ENCODE results near the gene PAEP.

Gene PAEP

DNA sequence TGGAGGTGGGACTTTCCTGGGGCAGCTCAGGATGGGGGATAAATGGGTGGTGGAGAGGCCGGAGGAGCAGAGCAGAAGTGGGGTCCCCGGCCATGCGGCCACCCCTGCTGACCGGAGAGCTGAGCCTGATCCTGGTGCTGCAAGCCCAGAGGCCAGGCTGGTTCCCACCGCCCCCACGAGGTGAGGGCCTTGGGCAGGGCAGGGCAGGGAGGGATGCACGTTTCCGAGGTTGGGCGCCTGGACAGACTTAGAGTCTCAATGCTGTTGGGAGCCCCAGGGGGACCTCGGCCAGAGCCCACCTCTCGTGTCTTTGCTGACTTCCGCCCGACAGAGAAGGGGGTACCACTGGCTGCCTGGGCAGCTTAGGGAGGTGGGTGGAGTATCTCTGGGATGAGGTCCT is 10.1 kb upstream of the PAEP start:
- no peak for DNase-seq

- DNase-seq, result no peak
Observed at GRCh38 chr9:135552021-135552697, 9.4 kb upstream of the PAEP start.

- no peak for DNase-seq
Observed at GRCh38 chr9:135552698-135553171, 8.8 kb upstream of the PAEP start.

DNA sequence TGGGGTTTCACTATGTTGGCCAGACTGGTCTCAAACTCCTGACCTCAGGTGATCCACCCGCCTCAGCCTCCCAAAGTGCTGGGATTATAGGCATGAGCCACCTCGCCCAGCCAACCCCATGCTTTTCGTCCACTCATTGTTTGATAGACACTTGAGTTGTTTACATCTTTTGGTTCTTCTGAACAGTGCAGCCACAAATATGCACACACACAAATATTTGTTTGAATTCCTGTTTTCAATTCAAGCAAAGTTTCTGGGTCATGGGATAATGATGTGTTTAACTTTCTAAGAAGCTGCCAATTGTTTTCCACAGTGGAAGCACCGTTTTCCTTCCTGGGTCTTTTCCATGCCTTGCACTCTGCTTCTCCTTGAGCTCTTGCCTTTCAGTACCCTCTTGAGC is 6.8 kb upstream of the PAEP start:
- DNase-seq, result no peak

DNA sequence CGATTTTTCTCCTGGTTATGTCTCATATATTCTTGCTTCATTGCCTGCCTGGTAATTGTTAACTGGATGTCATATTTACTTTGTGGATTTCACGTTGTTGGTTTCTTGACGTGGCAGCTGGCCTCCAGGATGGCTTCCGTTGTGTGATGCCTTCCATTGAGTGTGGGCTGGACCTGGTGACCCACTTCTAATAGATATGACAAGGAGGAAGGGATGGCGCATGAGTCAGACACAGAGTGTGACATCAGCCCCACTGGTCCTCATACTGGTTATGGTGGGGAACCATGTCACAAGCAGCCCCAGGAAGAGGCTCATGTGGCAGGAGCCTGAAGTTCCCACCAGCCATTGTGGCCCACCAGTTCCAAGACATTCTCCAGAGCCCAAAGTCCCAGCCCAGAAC is 6.4 kb upstream of the PAEP start:
- DNase-seq, result no peak

DNA sequence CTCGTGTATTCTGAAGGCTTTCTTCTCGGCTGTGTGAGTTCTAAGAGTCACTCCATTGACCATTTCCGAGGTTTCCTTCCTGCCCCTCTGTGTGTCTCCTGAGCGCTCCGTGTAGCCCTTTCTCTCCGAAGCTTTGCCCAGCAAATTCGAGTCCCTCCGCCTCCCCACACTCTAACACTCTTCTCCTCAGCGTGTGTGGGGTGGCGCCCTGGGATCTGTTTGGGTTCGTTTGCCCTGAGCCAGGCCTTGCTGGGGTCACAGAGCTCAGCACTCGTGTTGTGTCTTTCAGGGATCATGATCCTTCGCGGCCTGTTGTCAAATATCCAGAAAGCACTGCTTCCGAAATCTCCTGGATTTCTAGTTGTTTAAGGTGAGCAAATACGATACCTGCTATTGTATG is 5.6 kb upstream of the PAEP start:
- DNase-seq, result no peak

GRCh38 chr9:135559606-135560005 is 1.9 kb upstream of the PAEP start:
- DNase-seq, result no peak

- no peak for DNase-seq
Observed at GRCh38 chr9:135562235-135562745, 734 bp downstream of the PAEP start.

- DNase-seq, result no peak
Observed at GRCh38 chr9:135563039-135563476, 1.5 kb downstream of the PAEP start.

GRCh38 chr9:135563858-135564257 is 2.3 kb downstream of the PAEP start:
- DNase-seq, result no peak

- no peak for DNase-seq
Observed at GRCh38 chr9:135565141-135565628, 3.6 kb downstream of the PAEP start.

DNA sequence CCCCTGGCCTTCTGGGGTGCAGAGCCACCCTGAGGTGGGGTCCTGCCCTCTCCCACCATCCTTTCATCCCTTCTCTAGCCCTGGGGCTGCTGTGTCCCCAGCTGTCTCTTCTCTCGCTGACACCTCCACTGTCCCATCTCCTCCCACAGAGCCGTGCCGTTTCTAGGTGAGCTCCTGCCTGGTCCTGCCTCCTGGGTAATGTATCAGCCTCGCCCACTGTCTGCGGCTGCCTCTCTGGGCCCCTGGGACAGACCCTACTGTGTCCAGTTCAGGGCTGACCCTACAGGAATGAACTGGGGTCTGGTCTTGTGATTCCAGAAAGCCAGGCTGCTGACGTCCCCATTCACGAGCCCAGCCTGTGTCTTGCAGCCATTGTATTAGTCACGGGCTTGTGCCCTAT is 4.1 kb downstream of the PAEP start:
- DNase-seq, result no peak

DNA sequence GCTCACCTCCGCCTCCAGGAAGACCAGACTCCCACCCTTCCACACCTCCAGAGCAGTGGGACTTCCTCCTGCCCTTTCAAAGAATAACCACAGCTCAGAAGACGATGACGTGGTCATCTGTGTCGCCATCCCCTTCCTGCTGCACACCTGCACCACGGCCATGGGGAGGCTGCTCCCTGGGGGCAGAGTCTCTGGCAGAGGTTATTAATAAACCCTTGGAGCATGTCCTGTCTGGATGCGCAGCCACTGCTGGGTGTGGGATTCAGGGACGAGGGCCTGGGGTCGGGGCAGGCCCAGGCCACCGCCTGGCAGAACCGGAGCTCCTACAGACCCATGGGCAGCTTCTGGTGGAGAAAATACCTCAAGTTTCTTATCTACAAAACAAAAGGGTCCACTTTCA is 5.0 kb downstream of the PAEP start:
- no peak for DNase-seq

GRCh38 chr9:135567311-135567710 is 5.8 kb downstream of the PAEP start:
- no peak for DNase-seq

DNA sequence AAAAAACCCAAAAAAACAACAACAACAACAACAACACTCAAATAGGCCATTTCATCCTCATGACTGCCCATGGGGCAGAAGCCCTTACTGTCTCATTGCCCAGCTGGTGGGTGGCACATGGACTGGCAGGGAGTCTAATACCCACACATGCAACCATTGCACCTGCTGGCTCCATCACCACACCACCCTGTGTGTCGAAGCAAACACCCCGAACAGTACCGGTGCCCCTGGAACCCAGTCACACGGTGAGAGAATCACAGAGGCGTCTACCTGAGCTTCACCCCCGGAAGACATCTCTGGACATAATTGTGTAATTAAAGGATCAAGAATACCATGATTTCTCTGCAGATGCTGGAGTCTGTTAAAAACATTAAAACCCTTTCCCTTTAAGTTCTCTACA is 6.5 kb downstream of the PAEP start:
- DNase-seq, result no peak

DNA sequence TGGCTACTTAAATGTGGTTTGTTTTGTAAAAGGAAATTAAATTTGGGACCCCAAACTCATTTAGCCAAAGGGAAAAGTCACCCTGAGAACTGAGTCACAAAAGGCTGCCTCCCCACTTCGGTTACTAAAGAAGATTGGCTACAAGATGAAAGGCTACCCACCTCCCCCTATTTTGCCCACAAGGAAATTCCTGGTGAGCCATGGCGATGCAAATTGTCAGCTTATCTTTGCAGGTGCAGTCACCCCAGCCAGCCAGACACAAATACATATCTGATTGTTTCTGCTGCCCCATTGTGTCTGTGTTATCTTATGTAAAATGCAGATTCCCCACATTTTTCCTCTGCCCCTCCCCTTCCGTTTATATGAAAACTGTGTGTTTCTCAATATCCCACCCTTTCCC is 8.9 kb downstream of the PAEP start:
- DNase-seq, result no peak

DNA sequence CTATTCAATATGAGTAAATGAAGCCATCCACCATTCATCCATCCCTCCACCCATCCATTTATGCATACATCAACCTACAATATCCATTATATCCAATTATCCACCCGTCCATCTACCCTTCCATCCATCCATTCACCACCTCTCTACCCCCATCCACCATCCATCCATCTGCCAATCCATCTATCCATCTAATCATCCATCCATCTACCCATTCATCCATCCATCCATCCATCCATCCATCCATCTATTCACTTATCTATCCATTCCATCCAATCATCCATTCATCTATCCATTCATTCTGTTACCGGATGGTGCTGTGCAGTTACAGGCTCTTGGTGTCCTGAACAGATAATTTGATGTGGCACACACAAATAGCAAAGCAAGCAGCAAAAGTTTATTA is 10.7 kb downstream of the PAEP start:
- no peak for DNase-seq

DNA sequence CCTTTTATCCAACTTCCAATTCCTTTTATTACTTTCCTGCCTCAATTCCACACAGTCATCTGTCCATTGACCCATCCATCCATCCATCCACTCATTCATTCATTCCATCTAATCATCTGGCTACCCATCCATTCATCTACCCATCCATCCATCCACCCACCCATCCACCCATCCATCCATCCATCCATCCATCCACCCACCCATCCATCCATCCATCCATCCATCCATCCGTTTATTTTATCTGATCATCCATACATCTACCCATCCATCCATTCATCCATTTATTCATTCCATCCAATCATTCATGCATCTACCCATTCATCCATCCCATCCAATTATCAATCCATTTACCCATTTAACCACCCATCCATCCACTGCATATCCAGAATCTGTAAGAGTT is 11.6 kb downstream of the PAEP start:
- DNase-seq, result no peak

DNA sequence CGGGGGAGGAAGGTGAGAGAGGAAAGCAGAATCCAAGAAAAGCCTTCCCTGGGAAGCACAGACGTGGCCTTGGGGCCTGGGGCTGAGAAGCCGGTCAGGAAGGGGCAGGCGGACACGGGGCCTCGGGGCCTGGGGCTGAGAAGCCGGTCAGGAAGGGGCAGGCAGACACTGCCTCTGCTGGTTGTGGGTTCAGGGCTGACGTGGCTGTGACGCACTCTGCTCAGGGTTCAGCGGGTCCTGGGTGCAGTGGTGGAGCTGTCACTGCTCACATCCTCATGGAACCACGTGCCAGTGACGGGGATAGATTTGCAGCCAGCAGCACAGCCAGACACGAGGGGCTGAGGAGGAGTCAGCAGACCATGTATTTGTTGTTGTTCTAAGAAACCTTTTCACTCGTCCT is 12.8 kb downstream of the PAEP start:
- DNase-seq, result no peak

- DNase-seq, result no peak
Observed at GRCh38 chr9:135574943-135575342, 13.4 kb downstream of the PAEP start.

GRCh38 chr9:135575995-135576631 is 14.6 kb downstream of the PAEP start:
- DNase-seq, result no peak

DNA sequence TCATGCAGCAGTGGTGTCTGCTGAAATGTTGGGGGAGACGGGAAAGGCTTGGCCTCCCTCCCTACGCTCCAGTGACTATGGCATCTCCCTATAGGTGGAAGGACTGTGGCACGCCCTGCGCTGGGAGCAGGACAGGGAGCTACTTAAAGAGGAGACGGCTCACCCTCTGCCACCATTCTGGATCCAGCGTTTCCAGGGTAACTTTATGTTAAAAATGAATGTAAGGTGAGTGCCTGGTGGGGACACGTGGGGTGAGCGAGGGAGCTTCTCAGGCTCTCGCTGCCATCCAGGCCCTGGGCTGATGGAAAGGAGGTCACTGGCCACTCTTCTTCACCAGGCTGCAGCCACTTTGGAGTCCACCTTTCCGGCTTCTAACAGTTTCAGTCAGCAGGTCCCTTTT is 15.7 kb downstream of the PAEP start:
- no peak for DNase-seq

DNA sequence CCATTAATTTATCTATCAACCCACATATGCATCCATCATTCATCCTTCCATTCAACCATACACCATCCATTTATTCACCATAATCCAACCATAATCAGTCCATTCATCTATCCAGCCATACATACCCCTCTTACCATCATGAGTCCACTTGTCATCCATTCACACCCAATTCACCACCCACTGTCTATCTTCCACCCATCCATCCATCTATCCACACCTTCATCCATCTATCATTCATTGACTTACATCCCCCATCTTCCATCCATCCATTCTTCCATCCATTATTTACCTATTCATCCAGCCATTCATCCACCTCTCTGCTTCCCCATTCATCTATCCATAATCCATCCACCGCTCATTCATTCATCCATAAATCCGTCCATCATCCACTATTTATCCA is 17.8 kb downstream of the PAEP start:
- no peak for DNase-seq

GRCh38 chr9:135579889-135580660 is 18.5 kb downstream of the PAEP start:
- DNase-seq, result no peak
